GM19099 (cell line): Measurements from ENCODE around the gene CYTIP.

ENCODE experiments used
- POLR2A ChIP-seq: IDR thresholded peaks from 3 replicates; pipeline ENCODE4 v1.6.1; 2011; ENCODE audit warnings: low read depth; ENCODE audit not compliant: insufficient read length; ENCODE audit errors: extremely low read depth

Gene CYTIP

DNA sequence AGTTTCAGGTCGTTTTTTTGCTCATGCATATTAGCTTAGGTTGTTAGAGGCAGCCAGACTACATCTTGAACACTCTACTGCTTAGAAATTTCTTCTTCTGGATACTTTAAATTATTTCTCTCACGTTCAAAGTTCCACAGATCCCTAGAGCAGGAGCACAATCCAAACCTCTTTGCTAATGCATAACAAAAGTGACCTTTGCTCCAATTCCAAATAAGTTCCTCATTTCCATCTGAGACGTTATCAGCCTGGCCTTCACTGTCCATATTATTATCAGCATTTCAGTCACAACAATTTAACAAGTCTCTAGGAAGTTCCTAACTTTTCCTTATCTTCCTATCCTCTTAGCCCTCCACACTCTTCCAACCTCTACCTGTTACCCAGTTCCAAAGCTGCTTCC lies 67.8 kb downstream of the CYTIP start:
- no peak for TF ChIP-seq POLR2A

GRCh38 chr2:157375384-157375783 lies 68.5 kb downstream of the CYTIP start:
- no peak for TF ChIP-seq POLR2A

GRCh38 chr2:157367704-157368103 lies 76.2 kb downstream of the CYTIP start:
- TF ChIP-seq POLR2A, result no peak
